NOMO-1 treated with DMSO at 0.1 percent for 48 hours (cell line): Measurements from ENCODE around the gene SURF1.
A peak's percentile ranks its signal among the peaks of the same experiment; 100 is the strongest.

ENCODE experiments used
- DNase-seq: peaks from one replicate; lab custom pipeline; 2025; ENCODE audit not compliant: unreplicated experiment; lab: John Stamatoyannopoulos, UW

SURF1 gene

GRCh38 chr9:133366435-133366834, 10.1 kb upstream of the SURF1 start:
- no peak for DNase-seq

- DNase-seq = no peak
Measured at GRCh38 chr9:133362359-133363044, 6.2 kb upstream of the SURF1 start.

- no peak for DNase-seq
Measured at GRCh38 chr9:133361507-133362092, 5.3 kb upstream of the SURF1 start.

GRCh38 chr9:133360400-133361393, 4.4 kb upstream of the SURF1 start:
- no peak for DNase-seq

- no peak for DNase-seq
Measured at GRCh38 chr9:133359399-133360175, 3.3 kb upstream of the SURF1 start.

- DNase-seq = no peak
Measured at GRCh38 chr9:133357656-133358055, 1.4 kb upstream of the SURF1 start.

GRCh38 chr9:133355881-133356357, 368 bp downstream of the SURF1 start:
- peak; percentile 32 for DNase-seq

- DNase-seq = peak; percentile 60
Measured at GRCh38 chr9:133354766-133355165, 1.5 kb downstream of the SURF1 start.

- no peak for DNase-seq
Measured at GRCh38 chr9:133353548-133353947, 2.7 kb downstream of the SURF1 start.

- no peak for DNase-seq
Measured at GRCh38 chr9:133352635-133353340, 3.5 kb downstream of the SURF1 start.

GRCh38 chr9:133351908-133352634, 4.2 kb downstream of the SURF1 start:
- DNase-seq = peak; percentile 71

GRCh38 chr9:133351526-133351907, 4.8 kb downstream of the SURF1 start:
- no peak for DNase-seq

- DNase-seq = no peak
Measured at GRCh38 chr9:133349965-133350616, 6.2 kb downstream of the SURF1 start.

- DNase-seq = no peak
Measured at GRCh38 chr9:133348718-133349573, 7.3 kb downstream of the SURF1 start.

GRCh38 chr9:133347985-133348717, 8.1 kb downstream of the SURF1 start, which contains the start of the genes MED22 and RPL7A:
MED22 (minus strand) TSS chr9:133348131; CDS start chr9:133346662, 1,469 bp downstream.
RPL7A (plus strand) TSS chr9:133348218; CDS start chr9:133348244, 26 bp downstream.
- peak; percentile 94 for DNase-seq

GRCh38 chr9:133347515-133347984, 8.7 kb downstream of the SURF1 start:
- DNase-seq = peak; percentile 36
